Smooth muscle cell of the brain vasculature (primary cell): Measurements from ENCODE around the gene C2CD2.

Source experiments
- DNase-seq: peaks from one replicate; pipeline ENCODE4 v3.0.0-alpha.2; 2012; ENCODE audit warnings: low read depth, low spot score

Gene C2CD2

DNA sequence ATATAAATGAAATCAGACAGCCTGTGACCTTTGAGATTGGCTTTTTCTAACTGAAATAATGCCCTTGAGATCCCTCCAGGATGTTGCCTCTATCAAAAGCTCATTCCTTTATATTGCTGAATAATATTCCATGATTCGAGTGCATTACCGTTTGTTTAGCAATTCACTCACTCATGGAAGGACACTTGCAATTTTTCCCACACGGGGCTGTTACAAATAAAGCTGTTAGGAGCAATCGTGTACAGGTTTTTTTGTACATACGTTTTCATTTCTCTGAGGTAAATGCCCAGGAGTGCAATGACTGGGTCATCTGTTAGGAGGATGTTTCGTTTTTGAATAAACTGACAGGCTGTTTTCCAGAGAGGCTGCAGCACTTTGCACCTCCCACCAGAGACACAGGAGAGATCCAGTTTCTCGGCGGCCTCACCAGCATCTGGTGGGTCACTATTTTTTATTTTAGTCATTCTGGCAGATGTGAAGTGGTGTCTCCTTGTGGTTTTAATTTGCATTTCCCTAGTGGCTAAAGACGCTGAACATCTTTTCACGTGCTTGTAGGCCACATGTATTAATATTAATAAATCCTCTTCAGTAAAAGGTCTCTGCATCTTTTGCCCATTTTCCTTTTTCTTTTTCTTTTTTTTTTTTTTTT lies 85.6 kb downstream of the C2CD2 start:
- DNase-seq, result no peak

DNA sequence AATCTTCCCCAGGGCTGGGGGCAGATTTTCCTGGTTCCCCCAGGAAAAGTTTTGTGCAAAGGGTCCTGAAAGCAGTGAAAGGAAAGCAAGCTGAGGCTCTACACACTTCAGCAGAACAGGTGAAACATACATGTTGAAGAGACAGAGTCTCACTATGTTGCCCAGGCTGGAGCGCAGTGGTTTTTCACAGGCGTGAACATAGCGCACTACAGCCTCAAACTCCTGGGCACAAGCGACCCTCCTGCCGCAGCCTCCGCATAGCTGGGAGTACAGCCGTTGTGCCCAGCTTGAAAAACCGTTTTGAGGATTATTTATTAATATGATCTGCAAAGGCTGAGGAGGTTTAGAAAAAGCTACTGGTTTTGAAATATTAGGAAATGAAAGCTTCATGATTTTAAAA lies 86.5 kb downstream of the C2CD2 start:
- no peak for DNase-seq

DNA sequence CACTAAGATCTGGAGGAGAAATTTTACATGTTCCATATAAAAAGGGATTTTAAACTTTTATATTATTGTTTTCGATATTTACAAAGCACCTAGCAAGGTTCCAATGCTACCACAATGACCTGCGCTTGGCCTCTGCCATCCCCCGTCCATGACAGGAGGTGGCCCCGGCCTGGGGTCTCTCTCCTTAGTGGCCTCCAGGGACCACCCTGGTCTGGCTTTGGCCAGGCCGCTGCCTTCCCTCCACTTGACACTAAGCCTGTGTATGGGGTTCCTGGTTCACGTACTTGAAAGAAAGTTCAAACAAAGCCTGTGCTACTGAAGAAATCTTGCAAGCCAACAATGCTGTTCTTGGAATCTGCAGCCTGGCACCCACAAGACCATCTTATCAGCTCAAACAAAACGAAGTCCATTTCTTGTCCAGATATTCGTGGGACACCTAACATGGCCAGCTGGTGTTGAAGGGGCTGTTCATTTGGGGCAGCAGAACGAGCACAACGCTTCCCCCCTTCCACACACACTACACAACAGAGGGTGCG lies 87.5 kb downstream of the C2CD2 start:
- no peak for DNase-seq

DNA sequence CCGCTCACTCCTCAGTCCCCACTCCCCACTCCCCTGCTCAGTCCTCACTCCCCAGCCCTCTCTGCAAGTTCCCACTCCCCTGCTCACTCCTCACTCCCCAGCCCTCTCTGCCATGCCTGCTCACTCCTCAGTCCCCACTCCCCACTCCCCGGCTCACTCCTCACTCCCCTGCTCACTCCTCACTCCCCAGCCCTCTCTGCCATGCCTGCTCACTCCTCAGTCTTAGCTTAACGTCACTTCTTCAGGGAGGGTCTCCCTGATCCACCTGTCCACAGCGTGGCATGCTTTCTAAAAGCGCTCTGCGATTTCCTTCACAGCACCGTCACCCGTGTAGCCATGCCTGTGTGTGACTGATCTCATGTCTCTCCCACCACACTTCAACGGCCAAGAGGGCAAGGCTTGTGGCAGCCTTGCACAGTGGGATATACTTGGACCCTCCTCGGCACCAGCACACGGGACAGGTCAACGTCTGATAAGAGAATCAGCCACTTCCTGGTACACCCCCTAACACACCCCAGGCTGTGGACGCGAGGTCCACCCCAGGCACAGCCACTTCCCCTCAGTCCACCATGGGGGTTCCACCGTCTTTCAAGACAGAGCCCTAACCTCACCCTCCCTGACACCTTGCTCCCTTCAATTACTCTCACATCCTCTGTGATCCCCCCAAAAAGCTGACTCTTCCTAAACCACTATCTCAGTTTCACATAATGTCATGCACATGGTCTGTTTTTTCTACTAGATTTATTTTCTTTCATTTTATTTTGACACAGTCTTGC lies 88.6 kb downstream of the C2CD2 start:
- no peak for DNase-seq

DNA sequence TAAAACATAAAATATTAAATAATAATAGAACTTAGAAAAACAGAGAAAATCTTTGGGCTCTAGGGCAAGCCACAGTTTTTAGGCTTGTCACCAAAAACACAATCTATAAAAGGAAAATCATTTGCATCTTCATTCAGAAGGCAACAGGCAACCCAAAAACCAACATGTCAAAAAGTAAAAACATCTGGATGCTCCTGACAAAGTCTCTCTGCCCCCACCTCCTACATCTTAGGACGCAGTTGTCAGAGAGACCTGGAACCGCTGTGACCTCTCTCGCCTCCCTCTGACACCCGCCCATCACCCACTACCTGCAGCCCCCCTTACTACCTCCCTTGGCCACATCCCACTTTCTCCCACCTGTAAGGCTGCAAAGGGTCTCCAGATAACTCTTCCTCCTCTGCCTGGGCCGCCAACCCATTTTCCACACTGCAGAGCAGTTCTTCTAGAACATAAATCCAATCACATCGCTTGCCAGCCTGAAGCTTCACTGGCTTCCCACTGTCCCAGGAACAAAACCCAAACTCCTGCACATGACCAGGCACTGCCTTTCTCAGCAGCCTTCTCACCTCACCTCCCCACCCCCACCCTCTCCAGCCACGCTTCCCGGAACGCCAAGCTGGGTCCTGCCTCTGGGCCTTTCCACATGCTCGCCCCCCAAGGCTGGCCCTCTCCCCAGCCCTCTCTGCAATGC lies 89.4 kb downstream of the C2CD2 start:
- DNase-seq, result no peak

DNA sequence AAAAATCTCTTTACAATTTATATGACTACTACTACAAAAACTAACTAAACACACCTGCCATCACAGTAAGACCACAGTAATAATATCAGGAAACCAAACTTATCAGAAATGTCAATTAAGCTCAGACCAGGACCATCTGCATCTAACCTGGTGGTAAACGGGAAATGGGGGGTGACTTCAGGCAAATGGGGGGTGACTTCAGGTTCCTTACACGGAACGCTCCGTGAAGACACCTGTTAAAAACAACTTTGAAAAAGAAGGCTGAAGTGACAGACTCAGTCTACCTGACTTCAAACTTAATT lies 90.4 kb downstream of the C2CD2 start:
- DNase-seq, result no peak

DNA sequence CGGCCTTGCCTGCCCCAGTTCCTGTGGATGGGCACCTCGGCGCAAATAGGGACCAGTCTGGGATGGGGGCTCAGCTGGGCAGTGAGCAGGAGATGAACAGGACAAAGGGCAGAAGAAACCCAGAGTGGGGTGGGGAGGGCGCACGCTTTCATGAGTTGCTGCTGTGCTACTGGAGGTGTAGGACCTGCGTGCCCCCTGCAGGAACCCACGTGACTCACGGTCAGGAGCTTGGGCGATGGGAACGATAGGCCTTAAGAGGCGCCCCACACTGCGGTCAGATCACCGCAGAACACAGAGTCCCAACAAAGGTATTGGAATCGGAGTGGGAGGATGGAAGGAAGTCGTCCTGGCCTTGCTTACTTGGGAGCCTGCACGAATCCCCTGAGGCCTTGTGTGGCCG lies 91.8 kb downstream of the C2CD2 start:
- DNase-seq, result no peak

DNA sequence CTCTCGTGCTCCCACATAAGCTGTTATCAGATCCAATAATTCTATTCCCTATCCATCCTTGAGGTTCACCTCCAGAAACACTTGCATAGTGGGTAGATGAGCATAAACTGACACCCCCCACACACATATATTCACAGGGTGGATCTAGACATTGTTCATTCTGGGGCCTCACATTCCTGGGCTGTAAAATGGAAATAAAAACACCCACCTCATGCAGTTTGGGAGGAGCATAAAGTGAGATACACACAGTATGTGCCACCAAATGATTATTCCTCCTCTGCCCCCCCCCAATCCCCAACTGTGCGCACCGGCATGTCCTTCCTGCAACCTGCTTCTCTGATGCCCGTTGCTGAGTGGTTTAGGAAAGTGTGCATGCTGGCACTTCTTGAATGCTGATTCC lies 92.6 kb downstream of the C2CD2 start:
- DNase-seq, result no peak

DNA sequence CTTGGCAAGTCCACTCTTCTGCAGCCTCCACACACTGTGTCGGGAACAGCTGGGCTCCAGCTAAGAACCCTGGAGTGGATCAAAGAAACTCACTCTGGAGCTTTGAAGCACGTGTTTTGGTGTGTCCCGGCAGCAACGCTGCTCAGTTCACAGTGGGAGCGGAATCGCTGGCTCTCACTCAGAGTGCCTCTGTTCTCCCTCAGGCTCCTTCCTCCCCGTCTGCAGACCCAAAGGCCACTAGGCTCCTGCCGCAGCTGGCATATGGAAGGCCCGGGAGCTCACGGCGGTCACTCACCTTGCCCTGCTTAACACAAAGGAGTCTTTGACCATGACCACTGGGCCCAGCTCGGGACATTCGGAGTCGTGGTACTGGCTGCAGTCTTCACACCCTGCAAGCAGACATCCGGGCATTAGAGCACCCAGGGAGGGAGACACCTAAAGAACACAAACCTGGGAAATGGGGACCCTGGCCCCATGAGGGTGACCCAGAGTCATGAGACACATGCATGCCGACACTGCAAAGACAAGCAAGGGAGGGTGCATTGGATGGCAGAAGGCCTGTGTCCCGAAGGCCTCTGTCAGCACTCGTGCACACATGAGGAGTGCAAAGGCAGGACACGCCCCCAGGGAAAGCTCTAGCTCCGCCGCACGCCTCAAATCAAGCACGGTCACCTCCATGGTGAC lies 94.4 kb downstream of the C2CD2 start:
- no peak for DNase-seq

DNA sequence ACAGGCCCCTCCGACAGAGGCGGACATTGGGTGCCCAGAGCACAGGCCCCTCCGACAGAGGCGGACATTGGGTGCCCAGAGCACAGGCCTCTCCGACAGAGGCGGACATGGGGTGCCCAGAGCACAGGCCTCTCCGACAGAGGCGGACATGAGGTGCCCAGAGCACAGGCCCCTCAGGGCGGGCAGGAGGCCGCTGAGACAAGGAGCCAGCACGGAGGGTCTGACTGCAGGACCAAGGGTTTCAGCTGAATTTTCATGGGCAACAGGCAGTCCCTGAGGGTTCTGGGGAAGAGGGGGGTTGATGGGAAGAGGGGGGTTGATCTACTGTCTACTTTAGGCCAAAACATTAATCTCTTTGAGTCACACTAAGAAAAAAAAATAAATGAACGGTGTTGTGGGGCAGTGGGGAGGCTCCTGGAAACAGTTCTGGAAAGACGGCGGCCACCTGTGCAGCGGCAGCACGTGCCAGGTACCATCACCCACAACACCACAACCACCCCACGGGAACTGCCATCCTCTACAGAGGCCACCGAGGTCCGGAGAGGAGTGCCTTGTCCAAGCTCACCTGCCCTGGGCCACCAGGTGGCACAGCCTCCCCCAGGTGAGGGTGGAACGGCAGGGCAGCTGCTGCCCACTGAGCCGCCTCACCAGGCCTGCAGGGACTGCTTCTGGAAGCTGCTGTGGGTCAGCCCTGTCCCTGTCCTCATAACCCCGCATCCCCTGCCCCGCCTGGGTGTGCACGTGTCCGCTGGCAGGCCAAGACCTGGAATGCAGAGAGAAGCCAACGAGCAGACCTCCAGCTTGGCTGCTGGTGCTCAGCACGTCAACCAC lies 95.1 kb downstream of the C2CD2 start:
- no peak for DNase-seq

DNA sequence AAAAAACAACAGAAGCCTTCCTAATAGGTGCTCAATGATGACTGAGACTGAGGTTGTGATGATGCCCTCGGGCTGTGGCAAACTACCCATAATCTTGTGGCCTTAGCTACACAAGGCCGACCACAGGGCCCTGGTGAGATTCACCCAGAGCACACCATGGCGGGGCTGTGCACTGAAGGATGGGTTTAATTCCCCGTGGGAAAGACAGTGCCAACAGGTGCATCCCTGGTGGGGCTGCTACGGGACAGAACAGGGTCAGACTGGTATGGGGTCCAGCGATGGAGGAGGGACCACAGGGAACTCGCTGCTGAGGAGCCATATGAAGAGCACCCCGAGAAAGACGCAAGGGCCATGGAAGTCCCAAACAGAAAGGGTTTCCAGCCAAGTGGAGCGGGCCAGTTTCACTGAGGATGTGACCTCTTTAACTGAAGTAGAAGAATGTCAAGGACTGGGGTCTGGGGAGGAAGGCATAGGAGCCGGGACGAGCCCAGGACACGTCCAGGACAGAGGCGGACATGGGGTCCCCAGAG lies 96.0 kb downstream of the C2CD2 start:
- no peak for DNase-seq

DNA sequence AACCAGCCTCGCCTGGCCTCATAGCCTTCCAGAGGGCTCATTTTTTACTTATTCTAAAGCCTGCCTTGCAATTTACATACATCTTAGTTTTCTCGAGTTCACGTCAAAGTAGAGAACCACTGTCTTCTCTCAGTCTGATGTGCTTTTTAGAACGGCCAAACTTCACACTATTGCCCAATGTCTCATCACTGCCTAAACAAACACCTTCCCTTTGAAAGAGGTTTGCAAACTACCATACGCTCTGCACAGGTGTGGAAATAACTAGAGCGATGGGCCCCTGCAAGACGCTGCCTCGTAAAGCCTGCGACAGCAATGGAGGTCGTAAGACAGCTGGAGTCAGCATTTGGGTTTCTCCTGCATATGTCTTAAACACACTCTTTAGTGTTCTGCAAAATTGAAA lies 97.2 kb downstream of the C2CD2 start:
- no peak for DNase-seq

DNA sequence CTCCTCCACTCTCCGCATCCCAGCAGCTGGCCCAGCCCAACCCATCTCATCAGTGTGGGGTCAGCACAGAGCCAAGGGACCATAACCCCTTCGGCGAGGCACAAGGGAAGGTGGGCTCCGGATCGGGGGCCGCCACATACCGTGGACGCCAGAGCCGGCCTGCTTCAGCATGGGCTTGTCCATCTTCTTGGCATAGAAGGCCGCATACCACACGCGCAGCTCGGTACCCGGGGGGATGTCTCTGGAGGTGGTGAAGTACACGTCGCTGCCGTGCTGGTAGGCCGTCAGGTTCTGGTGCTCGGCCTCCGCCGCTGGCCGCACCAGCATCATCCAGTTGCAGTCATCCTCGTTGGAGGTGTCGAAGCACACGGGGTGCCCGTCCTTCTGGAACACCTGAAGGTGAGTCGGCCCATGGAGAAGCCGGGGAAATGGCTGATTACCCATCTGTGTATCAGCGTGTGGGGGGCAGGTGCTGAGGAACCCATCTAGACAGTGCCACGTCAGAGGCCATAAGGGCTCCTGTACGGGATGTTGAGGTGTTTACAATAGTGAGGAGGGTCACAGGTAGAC lies 99.3 kb downstream of the C2CD2 start:
- no peak for DNase-seq

DNA sequence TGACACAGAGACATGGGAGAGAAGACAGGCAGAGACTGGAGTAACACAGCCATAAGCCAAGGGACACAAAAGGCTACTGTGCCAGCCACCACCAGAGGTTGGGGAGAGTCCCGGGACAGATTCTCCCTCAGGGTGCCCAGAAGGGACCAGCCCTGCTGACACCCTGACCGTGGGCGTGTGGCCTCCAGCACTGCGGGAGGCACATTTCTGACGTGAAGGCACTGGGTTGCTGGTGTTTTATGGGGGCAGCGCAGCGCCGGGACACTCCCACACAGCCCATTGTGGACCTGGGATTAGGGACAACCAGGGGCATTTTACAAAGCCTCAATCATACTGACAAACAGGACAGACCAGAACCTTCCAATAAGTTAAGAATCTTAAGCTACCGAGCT lies 100.9 kb downstream of the C2CD2 start:
- DNase-seq, result no peak

DNA sequence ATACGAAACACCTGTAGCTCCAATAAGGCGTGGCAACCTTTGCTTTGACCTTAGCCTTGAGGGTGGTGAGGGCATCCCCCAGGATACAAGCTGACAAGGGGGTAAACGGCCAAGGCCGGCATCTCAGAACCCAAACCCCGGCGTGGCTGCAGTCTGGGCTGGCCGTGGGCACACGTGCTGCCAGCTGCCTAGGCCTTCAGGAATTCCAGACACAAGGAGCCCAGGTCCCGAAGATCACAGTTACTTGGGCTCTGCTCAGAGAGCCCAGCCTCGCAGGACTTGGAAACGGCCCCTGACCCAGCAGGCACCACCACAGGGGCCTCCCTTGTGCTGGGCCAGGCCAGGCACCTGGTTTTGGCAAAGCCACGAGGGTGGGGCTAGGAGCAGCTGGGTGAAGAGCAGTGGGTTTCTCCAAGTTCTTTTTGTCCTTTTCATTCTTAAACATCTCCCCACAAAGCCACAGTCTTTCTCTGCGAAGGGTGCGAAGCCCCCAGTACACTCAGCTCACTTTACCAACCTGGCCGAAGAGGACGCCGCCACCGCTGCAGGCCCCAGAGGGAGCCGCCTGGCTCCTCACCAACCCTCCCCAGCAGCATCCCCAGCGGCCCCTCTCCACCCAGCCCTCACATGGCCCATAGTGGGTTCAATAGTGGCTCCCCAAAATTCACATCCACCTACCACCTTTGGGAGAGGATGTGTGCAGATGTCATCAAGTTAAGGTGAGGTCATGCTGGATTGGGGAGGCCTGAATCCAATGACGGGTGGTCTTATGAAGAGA lies 101.5 kb downstream of the C2CD2 start:
- DNase-seq, result no peak

DNA sequence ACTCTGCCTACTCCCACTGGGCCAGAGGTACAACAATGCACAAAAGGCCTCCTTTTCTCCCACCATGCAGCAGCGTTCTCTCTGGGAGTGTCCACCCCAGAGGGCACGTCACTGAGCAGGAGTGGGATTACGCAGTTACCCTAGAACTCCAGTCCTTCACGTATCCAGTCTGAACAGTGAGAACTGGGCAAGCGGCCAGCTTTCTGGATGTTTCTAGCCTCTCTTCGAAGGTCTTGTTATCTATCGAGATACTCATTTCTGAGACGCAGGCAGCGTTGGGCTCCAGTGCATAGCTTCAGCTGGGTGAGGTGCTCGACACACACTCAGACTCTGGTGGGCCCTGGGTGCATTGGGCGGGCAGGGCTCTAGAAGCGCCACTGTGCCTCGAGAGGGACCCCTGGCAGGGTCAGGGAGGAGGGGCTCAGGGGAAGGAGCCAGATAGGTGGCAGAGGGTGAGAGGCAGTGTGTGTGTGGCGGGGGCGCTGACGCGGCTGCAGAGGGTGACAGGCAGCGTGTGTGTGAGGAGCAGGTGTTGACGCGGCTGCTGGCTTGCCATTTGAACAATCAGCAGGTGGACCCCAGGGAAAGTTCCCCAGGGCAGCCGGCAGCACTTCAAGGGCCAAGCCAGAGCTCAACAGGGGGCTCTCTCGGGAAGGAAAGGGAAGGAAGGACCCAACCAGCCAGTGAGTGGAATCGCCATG lies 102.6 kb downstream of the C2CD2 start:
- no peak for DNase-seq

DNA sequence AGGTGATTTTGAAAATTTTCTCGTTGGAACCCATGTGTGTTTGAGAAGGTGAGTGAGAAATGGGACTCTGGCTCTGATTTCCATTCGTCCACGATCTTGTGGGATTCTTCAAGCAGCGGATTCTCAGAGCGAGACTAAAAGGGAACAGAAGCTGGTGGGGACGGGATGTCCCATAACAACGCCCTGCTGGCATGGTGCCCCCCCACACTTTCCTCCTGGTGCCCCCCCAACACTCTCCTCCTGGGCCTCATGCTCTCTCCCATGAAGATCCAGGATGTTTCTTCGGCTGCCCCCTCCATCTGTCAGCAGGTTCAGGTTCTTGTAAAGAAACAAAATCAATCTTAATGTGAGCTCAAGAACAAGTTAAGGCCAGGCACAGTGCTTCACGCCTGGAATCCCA lies 103.7 kb downstream of the C2CD2 start:
- no peak for DNase-seq

DNA sequence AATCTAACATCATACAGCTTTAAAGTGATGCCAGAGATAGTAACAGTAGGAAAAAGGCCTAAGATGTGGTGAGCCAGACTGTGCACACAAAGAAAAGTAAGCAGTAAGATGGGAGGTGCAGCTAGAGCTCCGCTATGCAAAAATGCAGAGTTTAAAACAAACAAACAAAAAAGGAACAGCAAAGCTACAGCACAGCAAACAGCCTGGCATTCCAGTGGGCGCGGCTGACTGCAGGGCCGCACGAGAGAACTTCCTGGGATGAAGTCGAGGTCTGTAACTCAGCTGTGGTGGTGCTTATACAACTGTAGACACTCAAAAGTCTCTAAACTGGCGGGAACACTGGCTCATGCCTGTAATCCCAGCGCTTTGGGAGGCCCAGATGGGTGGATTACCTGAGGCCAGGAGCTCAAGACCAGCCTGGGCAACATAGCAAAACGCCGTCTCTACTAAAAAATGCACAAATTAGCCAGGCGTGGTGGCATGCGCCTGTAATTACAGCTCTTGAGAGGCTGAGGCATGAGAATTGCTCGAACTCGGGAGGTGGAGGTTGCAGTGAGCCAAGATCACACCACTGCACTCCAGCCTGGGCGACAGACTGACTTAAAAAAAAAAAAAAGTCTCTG lies 104.7 kb downstream of the C2CD2 start:
- DNase-seq, result no peak

DNA sequence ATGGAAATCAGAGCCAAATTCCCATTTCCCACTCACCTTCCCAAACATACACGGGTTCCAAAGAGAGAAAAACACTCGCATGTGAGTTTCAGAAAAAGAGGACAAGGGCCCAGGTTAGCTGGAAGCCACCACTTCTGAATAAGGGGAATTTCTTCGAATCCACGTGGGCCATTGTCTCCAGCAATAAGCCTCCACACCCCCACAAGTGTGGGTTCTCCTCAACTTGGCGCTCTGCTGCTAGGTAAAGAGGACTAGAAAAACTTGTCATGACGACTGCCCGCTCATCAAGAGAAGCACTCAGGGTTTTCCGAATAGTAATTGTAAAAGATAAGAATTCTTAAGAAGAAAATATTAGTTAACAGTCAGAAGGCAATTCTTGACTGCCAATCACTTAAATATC lies 105.3 kb downstream of the C2CD2 start:
- DNase-seq, result no peak
